Esophagus muscularis mucosa (tissue), 4 donors: ENCODE data around the gene DNAH1. TPM values are rescaled to one million over a fixed set of nuclear protein-coding genes. Genes with fewer than 3 reads are reported as not detected.

Experiments
- DNase-seq: peaks from one replicate; pipeline ENCODE4 v3.0.0-alpha.2; 2017; ENCODE audit errors: extremely low spot score
- H3K27ac ChIP-seq, 4 donors: fragments of 200-600 bp; sonication (generic); replicated peaks in 1 of 4; 1 replicate in 3 of 4; 2 replicates in 1 of 4; pipeline ENCODE4 v1.5.1; 2016 to 2019; ENCODE audit warnings: mild to moderate bottlenecking in 1 of 4
- H3K27me3 ChIP-seq, 4 donors: fragments of 200-600 bp; sonication (generic); one replicate each; pipeline versions ENCODE4 v1.5.1 to v1.6.0; 2016 to 2019
- H3K36me3 ChIP-seq, 4 donors: fragments of 200-600 bp; sonication (generic); one replicate each; pipeline ENCODE4 v1.5.1; 2016 to 2019
- H3K4me1 ChIP-seq, 4 donors: fragments of 200-600 bp; sonication (generic); one replicate each; pipeline ENCODE4 v1.5.1; 2016 to 2019
- H3K4me3 ChIP-seq, 4 donors: fragments of 200-600 bp; sonication (generic); 1 replicate in 2 of 4; 2 replicates in 2 of 4; pipeline ENCODE4 v1.5.1; 2016 to 2019; ENCODE audit warnings: mild to moderate bottlenecking in 4 of 4, moderate library complexity in 1 of 4
- H3K9me3 ChIP-seq, 4 donors: fragments of 200-600 bp; sonication (generic); 1 replicate in 3 of 4; 2 replicates in 1 of 4; pipeline ENCODE4 v1.5.1; 2016 to 2019
- EP300 ChIP-seq: sonication (generic); formaldehyde crosslinking; IDR thresholded peaks from one replicate; pipeline ENCODE4 v1.6.1; 2017; ENCODE audit warnings: antibody characterized with exemption
- POLR2A ChIP-seq: fragments of 450-650 bp; IDR thresholded peaks from one replicate; pipeline ENCODE4 v1.6.1; 2017; ENCODE audit warnings: antibody characterized with exemption, moderate library complexity, mild to moderate bottlenecking, low read depth
- POLR2AphosphoS5 ChIP-seq, 2 donors: sonication (generic); formaldehyde crosslinking; IDR thresholded peaks; one replicate each; pipeline ENCODE4 v1.6.1; 2017; ENCODE audit warnings: antibody characterized with exemption in 2 of 2
- WGBS: methylation state at CpG from one replicate; pipeline ENCODE4 v1.1.5; 2018; 5-methylcytosine and 5-hydroxymethylcytosine counted together
- intact Hi-C: fragments of 100-400 bp; cut with DNase I; formaldehyde crosslinking; loops from one replicate; pipeline ENCODE4 v1.15.1; 2023
- total RNA-seq, 4 donors: library from RNA; depleted of rRNA; stranded (reverse); fragments of >200 nt; gene quantifications; one replicate each; pipeline versions ENCODE4 v1.1.0 to v1.2.1, GENCODE V29; 2016
- TF ChIP-seq, protein P1 (sequence below), 3 experiments: fragments of 200-600 bp in 2 of 3; fragments of 450-650 bp in 1 of 3; sonication (generic) in 2 of 3; IDR thresholded peaks; one replicate each; pipeline ENCODE4 v1.5.1; 2017 to 2019; ENCODE audit warnings: antibody characterized with exemption in 3 of 3, mild to moderate bottlenecking in 2 of 3, moderate library complexity in 1 of 3

Gene DNAH1
- total RNA-seq, 4 donors from 2014 or later, result 3.4 to 5.4 (median 3.6) TPM

DNA sequence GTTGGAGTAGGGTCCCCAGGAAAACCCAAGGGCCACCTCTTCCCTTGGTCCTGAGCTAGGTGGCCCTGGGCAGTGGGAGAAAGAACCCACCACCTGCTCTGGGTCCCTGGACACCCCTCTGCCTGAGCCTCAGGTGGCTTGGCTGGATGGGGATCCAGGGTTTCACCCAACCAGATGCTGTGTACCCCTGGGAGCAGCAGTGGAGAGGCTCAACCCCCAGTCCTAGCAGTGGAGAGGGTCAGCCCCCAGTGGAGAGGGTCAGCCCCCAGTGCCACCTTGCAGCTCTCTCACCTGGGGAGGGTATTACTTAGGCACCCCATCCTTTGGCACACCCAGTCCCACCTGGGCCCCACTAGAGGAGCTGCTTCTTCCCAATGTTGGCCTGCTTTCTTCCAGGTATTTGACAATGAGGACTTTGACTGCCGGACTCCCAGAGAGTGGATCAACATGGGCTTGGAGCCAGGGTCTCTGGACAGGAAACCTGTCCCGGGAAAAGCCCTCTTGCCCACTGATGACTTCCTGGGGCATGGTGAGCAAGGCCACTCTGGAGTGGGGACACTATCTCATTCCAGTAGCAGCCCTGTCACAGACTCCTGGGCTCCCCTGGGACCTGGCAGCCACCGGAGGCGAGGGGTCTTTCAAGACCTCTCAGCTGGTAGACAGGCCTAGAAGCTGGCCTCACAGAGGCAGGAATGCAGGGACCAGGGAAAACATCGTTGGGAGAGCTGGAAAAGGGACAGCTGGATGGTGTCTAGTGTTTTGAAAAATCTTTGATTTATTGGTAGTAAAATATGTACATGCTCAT, 11.6 kb downstream of the DNAH1 start:
- no peaks in the 10 kb centered on the region for H3K27me3 ChIP-seq
- 84% methylated on average over 4 of the region's 5 CpGs for WGBS
- H3K36me3 ChIP-seq, result peaks cover 0 to 20% (median 4%) of the 10 kb centered on the region in 4 donors
- H3K4me3 ChIP-seq, result no peak overlapping the region
- H3K9me3 ChIP-seq, result no peaks in the 10 kb centered on the region
- intact Hi-C loops, result no loop called here
- no peak for DNase-seq
- peaks cover 0 to 2% (median 0%) of the 10 kb centered on the region in 4 donors for H3K4me1 ChIP-seq
- TF ChIP-seq POLR2A, result no peak
- TF ChIP-seq, protein P1, sequence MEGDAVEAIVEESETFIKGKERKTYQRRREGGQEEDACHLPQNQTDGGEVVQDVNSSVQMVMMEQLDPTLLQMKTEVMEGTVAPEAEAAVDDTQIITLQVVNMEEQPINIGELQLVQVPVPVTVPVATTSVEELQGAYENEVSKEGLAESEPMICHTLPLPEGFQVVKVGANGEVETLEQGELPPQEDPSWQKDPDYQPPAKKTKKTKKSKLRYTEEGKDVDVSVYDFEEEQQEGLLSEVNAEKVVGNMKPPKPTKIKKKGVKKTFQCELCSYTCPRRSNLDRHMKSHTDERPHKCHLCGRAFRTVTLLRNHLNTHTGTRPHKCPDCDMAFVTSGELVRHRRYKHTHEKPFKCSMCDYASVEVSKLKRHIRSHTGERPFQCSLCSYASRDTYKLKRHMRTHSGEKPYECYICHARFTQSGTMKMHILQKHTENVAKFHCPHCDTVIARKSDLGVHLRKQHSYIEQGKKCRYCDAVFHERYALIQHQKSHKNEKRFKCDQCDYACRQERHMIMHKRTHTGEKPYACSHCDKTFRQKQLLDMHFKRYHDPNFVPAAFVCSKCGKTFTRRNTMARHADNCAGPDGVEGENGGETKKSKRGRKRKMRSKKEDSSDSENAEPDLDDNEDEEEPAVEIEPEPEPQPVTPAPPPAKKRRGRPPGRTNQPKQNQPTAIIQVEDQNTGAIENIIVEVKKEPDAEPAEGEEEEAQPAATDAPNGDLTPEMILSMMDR (IDR thresholded peaks at IDR 0.05), result no peak
- TF ChIP-seq POLR2AphosphoS5 (IDR thresholded peaks at IDR 0.05), result no peak
- no peak for TF ChIP-seq EP300
- no peak overlapping the region for H3K27ac ChIP-seq

DNA sequence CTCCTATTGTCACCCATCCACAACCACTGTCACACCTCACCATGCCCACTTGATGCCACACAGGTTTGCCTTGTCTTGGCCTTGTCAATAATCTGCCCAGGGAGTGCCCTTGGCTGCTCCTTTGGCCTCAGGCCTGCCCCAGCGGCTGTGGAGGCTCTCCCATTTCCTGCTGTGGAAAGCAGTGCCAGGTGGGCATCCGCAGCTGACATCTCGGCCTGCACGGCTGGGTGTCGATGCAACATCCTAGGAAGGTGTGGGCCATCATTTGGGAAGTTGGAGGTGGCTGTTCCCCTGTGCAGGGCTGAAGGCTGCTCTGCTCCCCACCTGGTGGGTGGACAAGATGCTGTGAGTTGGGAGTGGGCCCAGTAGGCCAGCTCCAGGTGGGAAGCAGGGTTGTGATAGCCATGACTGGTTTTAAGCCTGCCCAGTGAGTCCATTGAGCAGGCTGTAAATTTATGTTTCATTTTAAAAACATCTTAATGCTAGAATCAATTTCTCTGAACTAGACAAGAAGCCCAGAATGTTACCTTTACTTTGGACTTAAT, 12.5 kb downstream of the DNAH1 start:
- Histone ChIP-seq H3K9me3 (no peaks in the 10 kb centered on the region), H3K27me3 (no peaks in the 10 kb centered on the region), H3K4me1 (peaks cover 0 to 2% (median 0%) of the 10 kb centered on the region in 4 donors), H3K4me3 (no peak overlapping the region), H3K36me3 (peaks cover 0 to 26% (median 4%) of the 10 kb centered on the region in 4 donors), H3K27ac (no peak overlapping the region)
- WGBS, result 97% methylated on average over 5 of the region's 5 CpGs
- TF ChIP-seq EP300 (no peak), POLR2A (no peak), POLR2AphosphoS5 (IDR thresholded peaks at IDR 0.05) (no peak)
- TF ChIP-seq, protein P1 (IDR thresholded peaks at IDR 0.05), result no peak
- intact Hi-C loops, result no loop called here
- no peak for DNase-seq

DNA sequence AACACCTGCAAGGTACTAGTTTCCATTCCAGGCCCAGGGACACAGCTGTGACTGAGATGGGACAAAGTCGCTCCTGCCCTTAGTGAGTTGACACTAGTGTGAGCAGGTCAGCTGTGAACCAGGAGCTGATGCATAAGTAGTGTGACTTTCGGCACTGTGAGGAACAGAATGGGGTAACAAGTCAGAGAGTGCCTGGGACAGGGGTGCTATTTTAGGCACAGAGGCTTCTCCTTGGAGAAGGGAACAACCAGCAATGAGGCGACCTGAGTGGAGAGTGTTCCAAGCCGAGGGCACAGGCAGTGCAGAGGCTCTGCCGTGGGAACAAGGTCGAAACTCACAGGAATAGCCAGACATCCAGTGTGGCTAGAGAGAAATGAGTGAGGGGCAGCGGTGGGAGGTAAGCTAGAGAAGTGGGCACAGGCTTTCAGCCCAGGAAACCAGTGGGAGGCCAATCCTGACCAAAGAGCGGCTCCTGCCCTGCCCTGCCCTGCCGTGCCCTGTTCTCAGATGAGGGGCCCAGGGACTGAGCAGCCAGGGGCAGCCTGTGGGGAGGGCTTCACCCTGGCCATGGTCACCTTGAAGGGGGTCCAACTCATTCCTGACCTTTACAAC, 14.2 kb downstream of the DNAH1 start:
- Histone ChIP-seq H3K27ac (no peak overlapping the region), H3K36me3 (peaks cover 0 to 36% (median 8%) of the 10 kb centered on the region in 4 donors), H3K27me3 (no peaks in the 10 kb centered on the region), H3K9me3 (no peaks in the 10 kb centered on the region), H3K4me1 (no peaks in the 10 kb centered on the region), H3K4me3 (no peak overlapping the region)
- TF ChIP-seq EP300, result no peak
- intact Hi-C loops, result no loop called here
- 94% methylated on average over 9 of the region's 9 CpGs for WGBS
- no peak for DNase-seq

DNA sequence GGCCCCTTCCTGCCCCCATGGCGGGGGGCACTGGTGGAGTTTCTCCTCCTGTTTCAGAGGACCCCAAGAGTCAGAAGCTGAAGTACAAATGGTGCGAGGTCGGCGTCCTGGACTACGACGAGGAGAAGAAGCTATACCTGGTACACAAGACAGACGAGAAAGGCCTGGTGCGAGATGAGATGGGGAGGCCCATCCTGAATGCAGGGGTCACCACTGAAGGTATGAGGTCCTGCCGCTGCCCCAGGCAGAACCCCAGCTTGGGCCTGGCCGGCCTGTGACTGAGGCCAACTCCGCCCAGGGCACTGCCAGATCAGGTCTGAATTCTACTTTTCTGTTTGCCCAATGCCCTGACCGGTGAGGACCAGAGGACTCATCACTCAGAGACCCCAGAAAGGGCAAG, 15.0 kb downstream of the DNAH1 start:
- no peak for DNase-seq
- H3K27ac ChIP-seq, result no peak overlapping the region
- H3K36me3 ChIP-seq, result peaks cover 0 to 36% (median 8%) of the 10 kb centered on the region in 4 donors
- H3K4me3 ChIP-seq, result no peak overlapping the region
- H3K27me3 ChIP-seq, result no peaks in the 10 kb centered on the region
- WGBS, result 97% methylated on average over 11 of the region's 12 CpGs
- no peaks in the 10 kb centered on the region for H3K4me1 ChIP-seq
- no peaks in the 10 kb centered on the region for H3K9me3 ChIP-seq
- intact Hi-C loops, result no loop called here
- TF ChIP-seq POLR2AphosphoS5 (IDR thresholded peaks at IDR 0.05) (no peak), EP300 (no peak), POLR2A (no peak)
- TF ChIP-seq, protein P1 (IDR thresholded peaks at IDR 0.05), result no peak

DNA sequence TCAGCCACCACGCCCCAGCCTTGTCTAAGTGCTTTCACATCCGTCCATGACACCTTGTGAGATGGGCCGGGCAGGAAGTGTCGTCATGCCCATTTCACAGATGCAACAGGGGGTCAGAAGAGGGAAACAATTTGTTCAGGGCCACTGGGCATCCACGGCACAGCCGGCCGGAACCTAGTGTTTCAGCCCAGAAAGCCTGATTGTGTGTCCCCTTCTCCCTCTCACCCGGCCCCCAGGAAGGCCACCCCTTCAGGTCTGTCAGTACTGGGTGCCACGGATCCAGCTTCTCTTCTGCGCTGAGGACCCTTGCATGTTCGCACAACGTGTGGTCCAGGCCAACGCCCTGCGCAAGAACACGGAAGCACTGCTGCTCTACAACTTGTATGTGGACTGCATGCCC, 15.8 kb downstream of the DNAH1 start:
- TF ChIP-seq, protein P1 (IDR thresholded peaks at IDR 0.05), result no peak
- no peak for TF ChIP-seq EP300
- no peak for TF ChIP-seq POLR2A
- no peak for TF ChIP-seq POLR2AphosphoS5 (IDR thresholded peaks at IDR 0.05)
- 97% methylated on average over 13 of the region's 15 CpGs for WGBS
- intact Hi-C loops, result no loop called here

More for the DNA sequence above, 15.8 kb downstream of the DNAH1 start:
- no peak for DNase-seq
- H3K9me3 ChIP-seq, result no peaks in the 10 kb centered on the region
- H3K27me3 ChIP-seq, result no peaks in the 10 kb centered on the region
- peaks cover 0 to 36% (median 8%) of the 10 kb centered on the region in 4 donors for H3K36me3 ChIP-seq
- no peaks in the 10 kb centered on the region for H3K4me1 ChIP-seq
- no peak overlapping the region for H3K27ac ChIP-seq
- H3K4me3 ChIP-seq, result no peak overlapping the region
